ENCODE measurements around the gene GAB4.

DNA sequence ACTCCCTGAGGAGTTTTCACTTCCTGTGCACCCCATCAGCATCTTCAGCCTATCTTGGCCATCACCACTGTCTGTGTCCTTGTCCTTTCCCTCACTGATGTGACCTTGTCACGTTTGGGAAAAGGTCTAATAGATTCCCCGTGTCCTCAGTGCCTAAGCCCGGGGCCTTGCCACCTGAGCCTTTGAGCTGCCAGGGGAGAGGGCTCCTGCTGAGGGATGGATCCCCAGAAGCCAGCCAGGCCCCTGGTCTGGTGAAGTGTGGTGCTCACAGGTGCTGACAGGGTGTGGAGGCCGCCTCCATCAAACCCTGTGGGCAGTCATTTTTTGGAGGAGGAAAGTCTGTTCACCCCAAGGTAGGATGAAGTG is 47.2 kb downstream of the GAB4 start:
- TF ChIP-seq, protein P1, sequence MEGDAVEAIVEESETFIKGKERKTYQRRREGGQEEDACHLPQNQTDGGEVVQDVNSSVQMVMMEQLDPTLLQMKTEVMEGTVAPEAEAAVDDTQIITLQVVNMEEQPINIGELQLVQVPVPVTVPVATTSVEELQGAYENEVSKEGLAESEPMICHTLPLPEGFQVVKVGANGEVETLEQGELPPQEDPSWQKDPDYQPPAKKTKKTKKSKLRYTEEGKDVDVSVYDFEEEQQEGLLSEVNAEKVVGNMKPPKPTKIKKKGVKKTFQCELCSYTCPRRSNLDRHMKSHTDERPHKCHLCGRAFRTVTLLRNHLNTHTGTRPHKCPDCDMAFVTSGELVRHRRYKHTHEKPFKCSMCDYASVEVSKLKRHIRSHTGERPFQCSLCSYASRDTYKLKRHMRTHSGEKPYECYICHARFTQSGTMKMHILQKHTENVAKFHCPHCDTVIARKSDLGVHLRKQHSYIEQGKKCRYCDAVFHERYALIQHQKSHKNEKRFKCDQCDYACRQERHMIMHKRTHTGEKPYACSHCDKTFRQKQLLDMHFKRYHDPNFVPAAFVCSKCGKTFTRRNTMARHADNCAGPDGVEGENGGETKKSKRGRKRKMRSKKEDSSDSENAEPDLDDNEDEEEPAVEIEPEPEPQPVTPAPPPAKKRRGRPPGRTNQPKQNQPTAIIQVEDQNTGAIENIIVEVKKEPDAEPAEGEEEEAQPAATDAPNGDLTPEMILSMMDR (conservative IDR thresholded peaks at IDR 0.05; ENCODE audit: low read length), result no peak
- TF ChIP-seq EZH2phosphoT487 (IDR thresholded peaks at IDR 0.05; ENCODE audit: borderline replicate concordance), result no peak
